ENCODE results near the gene LTC4S. TPM values are rescaled to one million over a fixed set of nuclear protein-coding genes. Genes with fewer than 3 reads are reported as not detected.

The LTC4S gene
- total RNA-seq, 1 experiment from 2014 or later = 2.4 TPM

GRCh38 chr5:179839328-179840256 is 45.8 kb downstream of the LTC4S start:
- no TSS peak for BruUV-seq (replicated peaks)
- H3K27ac Mint-ChIP-seq (ENCODE audit: unreplicated experiment) = no peak overlapping the region
- POLR2A ChIA-PET = no interaction called here

GRCh38 chr5:179840321-179840720 is 46.5 kb downstream of the LTC4S start:
- Histone ChIP-seq H3K4me3 (ENCODE audit: low read depth, low read length) (no peak overlapping the region), H3K9me3 (no peaks in the 10 kb centered on the region; the same call in none of the 2 replicates), H3K4me1 (no peaks in the 10 kb centered on the region), H3K36me3 (ENCODE audit: control insufficient read depth, insufficient read depth, low read length) (peaks cover 4% of the 10 kb centered on the region; the same call in 1 of the 2 replicates), H3K27me3 (replicated peaks; ENCODE audit: control insufficient read depth, insufficient read depth, low read length) (no peaks in the 10 kb centered on the region)
- Mint-ChIP-seq H3K27ac (ENCODE audit: unreplicated experiment) (no peak overlapping the region), H3K27me3 (ENCODE audit: insufficient read depth, unreplicated experiment) (no peaks in the 10 kb centered on the region), H3K36me3 (ENCODE audit: insufficient read depth, unreplicated experiment) (peaks cover 67% of the 10 kb centered on the region), H3K9me3 (ENCODE audit: unreplicated experiment) (peaks cover 9% of the 10 kb centered on the region), H3K4me3 (ENCODE audit: unreplicated experiment) (no peak overlapping the region), H3K4me1 (ENCODE audit: low read depth, unreplicated experiment) (no peaks in the 10 kb centered on the region)
- ChIA-PET POLR2A (no interaction called here), CTCF (no interaction called here)
- intact Hi-C loops (cut with micrococcal nuclease; ENCODE audit: unreplicated experiment) = no loop called here
- TF ChIP-seq CTCF (IDR thresholded peaks at IDR 0.05; ENCODE audit: insufficient read depth in 1 of 2, low read depth in 1 of 2, low read length in 1 of 2, severe bottlenecking in 1 of 2, unreplicated experiment in 1 of 2) = no peak
- DNase-seq = no peak
- no TSS peak for BruUV-seq (replicated peaks)

More at GRCh38 chr5:179839328-179840256, 45.8 kb downstream of the LTC4S start:
- H3K27me3 ChIP-seq (replicated peaks; ENCODE audit: control insufficient read depth, insufficient read depth, low read length) = no peaks in the 10 kb centered on the region
- H3K36me3 ChIP-seq (ENCODE audit: control insufficient read depth, insufficient read depth, low read length) = peaks cover 4% of the 10 kb centered on the region; the same call in 1 of the 2 replicates
- H3K4me1 ChIP-seq = no peaks in the 10 kb centered on the region
- no peak for TF ChIP-seq CTCF (IDR thresholded peaks at IDR 0.05; ENCODE audit: insufficient read depth in 1 of 2, low read depth in 1 of 2, low read length in 1 of 2, severe bottlenecking in 1 of 2, unreplicated experiment in 1 of 2)
- Mint-ChIP-seq H3K4me1 (ENCODE audit: low read depth, unreplicated experiment) (no peaks in the 10 kb centered on the region), H3K36me3 (ENCODE audit: insufficient read depth, unreplicated experiment) (peaks cover 74% of the 10 kb centered on the region), H3K9me3 (ENCODE audit: unreplicated experiment) (peaks cover 2% of the 10 kb centered on the region), H3K27me3 (ENCODE audit: insufficient read depth, unreplicated experiment) (no peaks in the 10 kb centered on the region), H3K4me3 (ENCODE audit: unreplicated experiment) (no peak overlapping the region)
- H3K9me3 ChIP-seq = no peaks in the 10 kb centered on the region; the same call in 1 of the 2 replicates
- H3K4me3 ChIP-seq (ENCODE audit: low read depth, low read length) = no peak overlapping the region
- intact Hi-C loops (cut with micrococcal nuclease; ENCODE audit: unreplicated experiment) = no loop called here
- CTCF ChIA-PET = no interaction called here
- DNase-seq = no peak

DNA sequence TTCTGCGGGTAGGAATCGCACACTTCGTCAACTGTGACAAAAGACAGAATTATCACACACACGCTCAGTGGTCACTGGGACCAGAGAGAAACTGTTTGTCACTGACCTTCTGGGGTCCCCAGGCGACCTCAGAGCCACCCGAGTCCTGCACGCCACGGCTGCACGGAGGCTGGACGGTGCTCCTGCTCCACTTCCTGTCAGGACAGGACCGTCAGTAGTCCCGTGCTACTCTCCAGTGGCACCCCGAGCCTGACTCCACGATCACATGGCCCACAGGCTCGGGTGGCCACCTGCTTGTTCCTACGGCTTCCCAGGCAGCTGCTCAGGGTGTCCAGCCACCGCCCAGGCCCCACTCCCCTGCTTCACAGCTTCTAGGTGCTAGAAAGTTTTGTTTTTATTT is 47.0 kb downstream of the LTC4S start:
- H3K4me3 Mint-ChIP-seq (ENCODE audit: unreplicated experiment) = no peak overlapping the region
- peaks cover 62% of the 10 kb centered on the region for H3K36me3 Mint-ChIP-seq (ENCODE audit: insufficient read depth, unreplicated experiment)
- intact Hi-C loops (cut with micrococcal nuclease; ENCODE audit: unreplicated experiment) = no loop called here
- ChIA-PET POLR2A (interaction anchor here (0.5 kb wide), 1 partner anchor 15 kb away, joined by 3 read pairs; no protein-coding TSS in a partner anchor), CTCF (no interaction called here)
- DNase-seq = no peak
- no peak overlapping the region for H3K27ac Mint-ChIP-seq (ENCODE audit: unreplicated experiment)
- peaks cover 10% of the 10 kb centered on the region for H3K9me3 Mint-ChIP-seq (ENCODE audit: unreplicated experiment)
- Histone ChIP-seq H3K27me3 (replicated peaks; ENCODE audit: control insufficient read depth, insufficient read depth, low read length) (no peaks in the 10 kb centered on the region), H3K9me3 (no peaks in the 10 kb centered on the region; the same call in none of the 2 replicates), H3K4me1 (no peaks in the 10 kb centered on the region), H3K36me3 (ENCODE audit: control insufficient read depth, insufficient read depth, low read length) (peaks cover 4% of the 10 kb centered on the region; the same call in 1 of the 2 replicates), H3K4me3 (ENCODE audit: low read depth, low read length) (no peak overlapping the region)
- BruUV-seq (replicated peaks) = no TSS peak
- H3K4me1 Mint-ChIP-seq (ENCODE audit: low read depth, unreplicated experiment) = no peaks in the 10 kb centered on the region
- H3K27me3 Mint-ChIP-seq (ENCODE audit: insufficient read depth, unreplicated experiment) = no peaks in the 10 kb centered on the region
- TF ChIP-seq CTCF (IDR thresholded peaks at IDR 0.05; ENCODE audit: insufficient read depth in 1 of 2, low read depth in 1 of 2, low read length in 1 of 2, severe bottlenecking in 1 of 2, unreplicated experiment in 1 of 2) = no peak

Measured in Caco-2 (cell line).